Neural cell (in vitro differentiated cells): ENCODE measurements around the gene SCGB2B2.

ENCODE experiments used
- EP300 ChIP-seq: fragments of 450-650 bp; conservative IDR thresholded peaks from 2 replicates; pipeline ENCODE4 v1.6.1; 2014; ENCODE audit warnings: antibody characterized with exemption, mild to moderate bottlenecking, moderate library complexity; ENCODE audit not compliant: poor library complexity, severe bottlenecking
- EZH2 ChIP-seq: fragments of 200-600, 300-800 bp; shearing (Covaris generic), sonication (generic); IDR thresholded peaks from 2 replicates; pipeline ENCODE4 v1.6.1; 2014; ENCODE audit warnings: antibody characterized with exemption, low read length, borderline replicate concordance, mild to moderate bottlenecking; ENCODE audit not compliant: insufficient read depth, poor library complexity, severe bottlenecking
- POLR2AphosphoS5 ChIP-seq: IDR thresholded peaks from 2 replicates; pipeline ENCODE4 v1.6.1; 2012
- RAD21 ChIP-seq: fragments of 450-650 bp; conservative IDR thresholded peaks from 2 replicates; pipeline ENCODE4 v1.6.1; 2014; ENCODE audit warnings: antibody characterized with exemption, mild to moderate bottlenecking, moderate library complexity
- TF ChIP-seq, protein P1 (sequence below): fragments of 450-650 bp; IDR thresholded peaks from 2 replicates; pipeline ENCODE4 v1.5.1; 2014; ENCODE audit warnings: antibody characterized with exemption, mild to moderate bottlenecking, moderate library complexity; ENCODE audit not compliant: poor library complexity, severe bottlenecking
- TF ChIP-seq, protein P2 (sequence below): IDR thresholded peaks from 2 replicates; pipeline ENCODE4 v1.6.1; 2012; ENCODE audit warnings: borderline replicate concordance

DNA sequence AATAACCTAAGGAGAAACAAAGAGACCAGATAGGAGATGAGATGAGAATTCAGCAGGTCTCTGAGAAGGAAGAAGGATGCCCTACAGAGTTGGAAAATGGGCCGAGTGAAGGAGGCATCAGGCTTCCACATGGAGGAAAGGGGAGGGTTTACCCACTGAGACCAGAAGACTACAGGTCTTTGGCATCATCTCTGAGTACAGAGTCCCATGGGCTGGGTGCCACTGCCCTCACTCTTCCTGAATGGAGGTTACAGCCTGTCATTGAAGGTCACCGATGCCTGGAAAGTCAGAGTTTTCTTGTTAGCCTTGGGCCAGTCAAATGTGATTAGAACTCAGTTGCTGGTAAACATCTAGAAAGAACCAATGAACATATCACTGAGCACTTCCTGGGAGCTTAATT lies 10.4 kb upstream of the SCGB2B2 start:
- TF ChIP-seq, protein P1, sequence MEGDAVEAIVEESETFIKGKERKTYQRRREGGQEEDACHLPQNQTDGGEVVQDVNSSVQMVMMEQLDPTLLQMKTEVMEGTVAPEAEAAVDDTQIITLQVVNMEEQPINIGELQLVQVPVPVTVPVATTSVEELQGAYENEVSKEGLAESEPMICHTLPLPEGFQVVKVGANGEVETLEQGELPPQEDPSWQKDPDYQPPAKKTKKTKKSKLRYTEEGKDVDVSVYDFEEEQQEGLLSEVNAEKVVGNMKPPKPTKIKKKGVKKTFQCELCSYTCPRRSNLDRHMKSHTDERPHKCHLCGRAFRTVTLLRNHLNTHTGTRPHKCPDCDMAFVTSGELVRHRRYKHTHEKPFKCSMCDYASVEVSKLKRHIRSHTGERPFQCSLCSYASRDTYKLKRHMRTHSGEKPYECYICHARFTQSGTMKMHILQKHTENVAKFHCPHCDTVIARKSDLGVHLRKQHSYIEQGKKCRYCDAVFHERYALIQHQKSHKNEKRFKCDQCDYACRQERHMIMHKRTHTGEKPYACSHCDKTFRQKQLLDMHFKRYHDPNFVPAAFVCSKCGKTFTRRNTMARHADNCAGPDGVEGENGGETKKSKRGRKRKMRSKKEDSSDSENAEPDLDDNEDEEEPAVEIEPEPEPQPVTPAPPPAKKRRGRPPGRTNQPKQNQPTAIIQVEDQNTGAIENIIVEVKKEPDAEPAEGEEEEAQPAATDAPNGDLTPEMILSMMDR: no peak
- TF ChIP-seq POLR2AphosphoS5 (no peak), EZH2 (no peak), EP300 (no peak), RAD21 (no peak)
- TF ChIP-seq, protein P2, sequence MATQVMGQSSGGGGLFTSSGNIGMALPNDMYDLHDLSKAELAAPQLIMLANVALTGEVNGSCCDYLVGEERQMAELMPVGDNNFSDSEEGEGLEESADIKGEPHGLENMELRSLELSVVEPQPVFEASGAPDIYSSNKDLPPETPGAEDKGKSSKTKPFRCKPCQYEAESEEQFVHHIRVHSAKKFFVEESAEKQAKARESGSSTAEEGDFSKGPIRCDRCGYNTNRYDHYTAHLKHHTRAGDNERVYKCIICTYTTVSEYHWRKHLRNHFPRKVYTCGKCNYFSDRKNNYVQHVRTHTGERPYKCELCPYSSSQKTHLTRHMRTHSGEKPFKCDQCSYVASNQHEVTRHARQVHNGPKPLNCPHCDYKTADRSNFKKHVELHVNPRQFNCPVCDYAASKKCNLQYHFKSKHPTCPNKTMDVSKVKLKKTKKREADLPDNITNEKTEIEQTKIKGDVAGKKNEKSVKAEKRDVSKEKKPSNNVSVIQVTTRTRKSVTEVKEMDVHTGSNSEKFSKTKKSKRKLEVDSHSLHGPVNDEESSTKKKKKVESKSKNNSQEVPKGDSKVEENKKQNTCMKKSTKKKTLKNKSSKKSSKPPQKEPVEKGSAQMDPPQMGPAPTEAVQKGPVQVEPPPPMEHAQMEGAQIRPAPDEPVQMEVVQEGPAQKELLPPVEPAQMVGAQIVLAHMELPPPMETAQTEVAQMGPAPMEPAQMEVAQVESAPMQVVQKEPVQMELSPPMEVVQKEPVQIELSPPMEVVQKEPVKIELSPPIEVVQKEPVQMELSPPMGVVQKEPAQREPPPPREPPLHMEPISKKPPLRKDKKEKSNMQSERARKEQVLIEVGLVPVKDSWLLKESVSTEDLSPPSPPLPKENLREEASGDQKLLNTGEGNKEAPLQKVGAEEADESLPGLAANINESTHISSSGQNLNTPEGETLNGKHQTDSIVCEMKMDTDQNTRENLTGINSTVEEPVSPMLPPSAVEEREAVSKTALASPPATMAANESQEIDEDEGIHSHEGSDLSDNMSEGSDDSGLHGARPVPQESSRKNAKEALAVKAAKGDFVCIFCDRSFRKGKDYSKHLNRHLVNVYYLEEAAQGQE: no peak
